ENCODE results near the gene NAA10.

- TF ChIP-seq REST (IDR thresholded peaks at IDR 0.05; ENCODE audit: insufficient read depth in 1 of 2, low read depth in 2 of 2, low read length in 1 of 2) (no peak), CTCF (IDR thresholded peaks at IDR 0.05) (no peak), POLR2AphosphoS5 (IDR thresholded peaks at IDR 0.05; ENCODE audit: low read depth, low read length) (peak; percentile 18; the same call in 1 of the 2 replicates)
Observed at GRCh38 chrX:153947009-153947769, 12.4 kb upstream of the NAA10 start.

All from Panc1 (cell line).